Endothelial cell of umbilical vein (primary cell): ENCODE data around the gene ETHE1. TPM values are rescaled to one million over a fixed set of nuclear protein-coding genes. Genes with fewer than 3 reads are reported as not detected.
A peak's percentile ranks its signal among the peaks of the same experiment; 100 is the strongest.

Experiments used
- BruUV-seq: library from RNA; stranded (reverse); fragments of 400-500 nt; replicated peaks from 2 replicates; lab custom pipeline; 2021; lab: Mats Ljungman, UMichigan
- CTCF ChIA-PET: fragments of 300-600, 350-600 bp; sonication (Branson Sonifier 250); formaldehyde crosslinking; loops from one replicate; lab custom pipeline; 2021; ENCODE audit warnings: antibody characterized with exemption, inconsistent platforms; lab: Charles Lee
- POLR2A ChIA-PET: fragments of 300-600, 350-600 bp; sonication (Branson Sonifier 250); formaldehyde crosslinking; loops from one replicate; lab custom pipeline; 2021; ENCODE audit warnings: antibody characterized with exemption, inconsistent platforms; lab: Charles Lee
- DNase-seq: peaks from one replicate; pipeline ENCODE4 v3.0.0-alpha.2; 2011; ENCODE audit warnings: low read depth, low spot score
- FAIRE-seq: peaks from 2 replicates; lab custom pipeline; 2011; peaks lifted over from hg19 to GRCh38; lab: Jason Lieb, UNC
- H2AFZ ChIP-seq: 2 replicates; pipeline ENCODE4 v1.6.0; 2012; ENCODE audit warnings: low read depth, low read length, control low read depth, inconsistent platforms
- H3K27ac ChIP-seq: 2 replicates; pipeline ENCODE4 v1.5.1; 2011; ENCODE audit warnings: low read depth, mild to moderate bottlenecking, control low read depth, low read length, moderate library complexity; ENCODE audit not compliant: insufficient read depth
- H3K27me3 ChIP-seq, 2 experiments: 2 replicates each; pipeline versions ENCODE4 v1.6.0 to v1.6.1; 2011; ENCODE audit warnings: low read length in 2 of 2, mixed read lengths in 1 of 2; ENCODE audit not compliant: control insufficient read depth in 2 of 2, insufficient read depth in 2 of 2
- H3K36me3 ChIP-seq, 2 experiments: 2 replicates in 1 of 2; 3 replicates in 1 of 2; pipeline ENCODE4 v1.5.1; 2011; ENCODE audit warnings: low read length in 2 of 2, mild to moderate bottlenecking in 1 of 2, moderate library complexity in 1 of 2; ENCODE audit not compliant: control insufficient read depth in 2 of 2, insufficient read depth in 2 of 2; ENCODE audit errors: extremely low read depth in 1 of 2
- H3K4me1 ChIP-seq: 3 replicates; pipeline ENCODE4 v1.5.1; 2011; ENCODE audit warnings: mild to moderate bottlenecking, low read length; ENCODE audit not compliant: control insufficient read depth, insufficient read depth; ENCODE audit errors: extremely low read depth
- H3K4me2 ChIP-seq: 2 replicates; pipeline ENCODE4 v1.6.1; 2011; ENCODE audit warnings: low read length, control low read depth, mixed read lengths; ENCODE audit not compliant: insufficient read depth
- H3K4me3 ChIP-seq, 3 experiments: fragments of 200-600 bp in 1 of 3; sonication (generic), shearing (Covaris generic) in 1 of 3; replicated peaks in 1 of 3; 2 replicates each; pipeline ENCODE4 v1.5.1; 2011 to 2016; ENCODE audit warnings: control low read depth in 3 of 3, low read length in 3 of 3, mild to moderate bottlenecking in 2 of 3, inconsistent platforms in 1 of 3, low read depth in 1 of 3, moderate library complexity in 1 of 3; ENCODE audit not compliant: insufficient read depth in 1 of 3
- H3K79me2 ChIP-seq: 2 replicates; pipeline ENCODE4 v1.6.0; 2012; ENCODE audit warnings: low read length, inconsistent platforms; ENCODE audit not compliant: control insufficient read depth, insufficient read depth
- H3K9ac ChIP-seq: replicated peaks from 2 replicates; pipeline ENCODE3; 2011; ENCODE audit warnings: low read length, control low read depth; ENCODE audit not compliant: insufficient read depth; ENCODE audit errors: extremely low read depth
- H3K9me1 ChIP-seq: replicated peaks from 3 replicates; pipeline ENCODE4 v1.6.0; 2011; ENCODE audit warnings: mild to moderate bottlenecking, low read length; ENCODE audit not compliant: control insufficient read depth, insufficient read depth; ENCODE audit errors: extremely low read depth
- H3K9me3 ChIP-seq: replicated peaks from 2 replicates; pipeline ENCODE4 v1.5.1; 2012; ENCODE audit warnings: low read length, inconsistent platforms; ENCODE audit not compliant: control insufficient read depth, insufficient read depth
- H4K20me1 ChIP-seq: replicated peaks from 2 replicates; pipeline ENCODE3; 2011; ENCODE audit warnings: mild to moderate bottlenecking, low read length; ENCODE audit not compliant: control insufficient read depth, insufficient read depth; ENCODE audit errors: extremely low read depth
- EZH2 ChIP-seq: IDR thresholded peaks from 2 replicates; pipeline ENCODE4 v1.6.1; 2012; ENCODE audit warnings: borderline replicate concordance, low read depth, mild to moderate bottlenecking, moderate library complexity, low read length, inconsistent platforms; ENCODE audit not compliant: severe bottlenecking
- GATA2 ChIP-seq: IDR thresholded peaks from 2 replicates; pipeline ENCODE4 v1.7.0; 2011; ENCODE audit warnings: low read depth, mild to moderate bottlenecking, moderate library complexity, mixed read lengths, low read length; ENCODE audit not compliant: insufficient read length, insufficient read depth
- JUN ChIP-seq: IDR thresholded peaks from 2 replicates; pipeline ENCODE4 v1.6.1; 2011; ENCODE audit warnings: borderline replicate concordance, low read depth; ENCODE audit not compliant: insufficient read length, insufficient read depth
- MAX ChIP-seq: IDR thresholded peaks from 2 replicates; pipeline ENCODE4 v1.6.1; 2011; ENCODE audit not compliant: insufficient read depth, insufficient read length
- POLR2A ChIP-seq: IDR thresholded peaks from 2 replicates; pipeline ENCODE4 v1.6.1; 2012; ENCODE audit warnings: low read depth, mild to moderate bottlenecking, control low read depth, low read length
- dilution Hi-C: fragments of 300-500 bp; cut with MboI; formaldehyde crosslinking; loops from one replicate; pipeline ENCODE4 v1.15.0; 2019; ENCODE audit warnings: low sequenced_read_pairs; ENCODE audit not compliant: extremely low pct_ligation_motif_present
- intact Hi-C: fragments of 100-400 bp; cut with micrococcal nuclease; formaldehyde crosslinking; loops from one replicate; pipeline ENCODE4 v1.10.0; 2022
- polyA plus RNA-seq, 4 experiments: library from polyadenylated mRNA; depleted of rRNA in 3 of 4; stranded (reverse) in 3 of 4; unstranded in 1 of 4; fragments of >200 nt; gene quantifications; 2 replicates each; pipeline versions ENCODE4 v1.2.1 to v1.2.3, GENCODE V29; 2011 to 2012; ENCODE audit warnings: missing spikeins in 1 of 4
- total RNA-seq: library from RNA; stranded (reverse); gene quantifications from 2 replicates; pipeline ENCODE4 v1.2.3, GENCODE V29; 2021

The ETHE1 gene
- total and polyA plus RNA-seq, 2 donors (not counting 3 experiments of a cell fraction or from before 2014, with no cell fraction given) = 34.5 to 124 TPM

- intact Hi-C loops (loop anchor here (1.0 to 5.0 kb wide), 3 partner anchors 12 to 64 kb away; partner anchors contain the start of genes ETHE1 and PHLDB3), dilution Hi-C loops (no loop called here)
- Histone ChIP-seq H4K20me1 (no peaks in the 10 kb centered on the region), H2AFZ (peak overlapping the region; percentile 98), H3K79me2 (no peaks in the 10 kb centered on the region), H3K4me1 (peaks cover 14% of the 10 kb centered on the region), H3K9me3 (no peaks in the 10 kb centered on the region), H3K27me3 (no peaks in the 10 kb centered on the region), H3K27ac (no peak overlapping the region), H3K4me2 (peak overlapping the region; percentile 61), H3K4me3 (peak overlapping the region; percentile 52 to 63 (median 58)), H3K9me1 (no peaks in the 10 kb centered on the region), H3K9ac (no peak overlapping the region), H3K36me3 (no peaks in the 10 kb centered on the region)
- ChIA-PET CTCF (interaction anchor here (0.6 to 3.3 kb wide), 10 partner anchors 11 to 92 kb away, joined by 3 to 30 read pairs (median 4); partner anchors contain the start of gene PHLDB3), POLR2A (interaction anchor here (0.7 kb wide), 1 partner anchor 689 kb away, joined by 4 read pairs; no protein-coding TSS in a partner anchor)
- FAIRE-seq (peak; percentile 94), DNase-seq (peak; percentile 91)
- TF ChIP-seq JUN = no peak
- TF ChIP-seq GATA2 = no peak
- TF ChIP-seq MAX = no peak
- no peak for TF ChIP-seq EZH2
- TF ChIP-seq POLR2A = no peak
- BruUV-seq = no TSS peak
These were observed 63.4 kb downstream of the ETHE1 start for GRCh38 chr19:43463381-43464133.
